HG03460 (cell line): ENCODE measurements around the gene RAD54L.

Source experiments
- ATAC-seq: cut with Tn5 transposase; IDR thresholded peaks from one replicate; pipeline ENCODE4 v1.9.1; 2021; ENCODE audit not compliant: unreplicated experiment

The RAD54L gene

GRCh38 chr1:46284597-46285564 lies 37.3 kb downstream of the RAD54L start:
- ATAC-seq, result no peak

GRCh38 chr1:46285730-46286477 lies 38.3 kb downstream of the RAD54L start:
- ATAC-seq, result no peak

- ATAC-seq, result no peak
Observed at GRCh38 chr1:46288485-46289133, 41.0 kb downstream of the RAD54L start.

GRCh38 chr1:46289134-46289494 lies 41.6 kb downstream of the RAD54L start:
- no peak for ATAC-seq

GRCh38 chr1:46289976-46290375 lies 42.4 kb downstream of the RAD54L start:
- no peak for ATAC-seq

- no peak for ATAC-seq
Observed at GRCh38 chr1:46295306-46295705, 47.7 kb downstream of the RAD54L start.

GRCh38 chr1:46298387-46298786 lies 50.8 kb downstream of the RAD54L start:
- ATAC-seq, result no peak

GRCh38 chr1:46300673-46301405 lies 53.3 kb downstream of the RAD54L start:
- ATAC-seq, result no peak

- ATAC-seq, result no peak
Observed at GRCh38 chr1:46301406-46301807, 53.8 kb downstream of the RAD54L start.

GRCh38 chr1:46301808-46302640 lies 54.5 kb downstream of the RAD54L start:
- ATAC-seq, result peak; percentile 36

GRCh38 chr1:46302641-46303037 lies 55.1 kb downstream of the RAD54L start:
- ATAC-seq, result no peak

- ATAC-seq, result peak; percentile 73
Observed at GRCh38 chr1:46303038-46303871, 55.7 kb downstream of the RAD54L start, which contains the start of the genes LRRC41 and UQCRH. TSS of gene LRRC41 (minus strand) at chr1:46303616. CDS start at chr1:46303322, 294 bp downstream. TSS of gene UQCRH (plus strand) at chr1:46303698. CDS start at chr1:46303767, 69 bp downstream.

- no peak for ATAC-seq
Observed at GRCh38 chr1:46303872-46304326, 56.3 kb downstream of the RAD54L start.

- no peak for ATAC-seq
Observed at GRCh38 chr1:46306159-46306530, 58.6 kb downstream of the RAD54L start.

- no peak for ATAC-seq
Observed at GRCh38 chr1:46309401-46310159, 62.0 kb downstream of the RAD54L start.

GRCh38 chr1:46310321-46310720 lies 62.8 kb downstream of the RAD54L start:
- ATAC-seq, result no peak

GRCh38 chr1:46315669-46316403 lies 68.3 kb downstream of the RAD54L start:
- ATAC-seq, result no peak
